GM06990 (cell line): ENCODE data around the gene MAP10.

Experiments used
- DNase-seq: peaks from one replicate; pipeline ENCODE4 v3.0.0-alpha.2; 2011; ENCODE audit not compliant: insufficient read length; ENCODE audit errors: extremely low read depth
- H3K27me3 ChIP-seq: replicated peaks from 2 replicates; pipeline ENCODE4 v1.6.0; 2011; ENCODE audit warnings: low read length; ENCODE audit not compliant: control insufficient read depth, insufficient read depth
- H3K36me3 ChIP-seq: 2 replicates; pipeline ENCODE4 v1.5.1; 2011; ENCODE audit warnings: low read length; ENCODE audit not compliant: control insufficient read depth, insufficient read depth
- H3K4me3 ChIP-seq: replicated peaks from 2 replicates; pipeline ENCODE4 v1.5.1; 2011; ENCODE audit warnings: low read depth, mild to moderate bottlenecking, control low read depth, low read length
- TF ChIP-seq, protein P1 (sequence below): IDR thresholded peaks from 2 replicates; pipeline ENCODE4 v1.5.1; 2011; ENCODE audit warnings: low read length, control low read depth, mild to moderate bottlenecking, inconsistent platforms; ENCODE audit not compliant: insufficient read depth, poor library complexity, severe bottlenecking

Gene MAP10, protein sequence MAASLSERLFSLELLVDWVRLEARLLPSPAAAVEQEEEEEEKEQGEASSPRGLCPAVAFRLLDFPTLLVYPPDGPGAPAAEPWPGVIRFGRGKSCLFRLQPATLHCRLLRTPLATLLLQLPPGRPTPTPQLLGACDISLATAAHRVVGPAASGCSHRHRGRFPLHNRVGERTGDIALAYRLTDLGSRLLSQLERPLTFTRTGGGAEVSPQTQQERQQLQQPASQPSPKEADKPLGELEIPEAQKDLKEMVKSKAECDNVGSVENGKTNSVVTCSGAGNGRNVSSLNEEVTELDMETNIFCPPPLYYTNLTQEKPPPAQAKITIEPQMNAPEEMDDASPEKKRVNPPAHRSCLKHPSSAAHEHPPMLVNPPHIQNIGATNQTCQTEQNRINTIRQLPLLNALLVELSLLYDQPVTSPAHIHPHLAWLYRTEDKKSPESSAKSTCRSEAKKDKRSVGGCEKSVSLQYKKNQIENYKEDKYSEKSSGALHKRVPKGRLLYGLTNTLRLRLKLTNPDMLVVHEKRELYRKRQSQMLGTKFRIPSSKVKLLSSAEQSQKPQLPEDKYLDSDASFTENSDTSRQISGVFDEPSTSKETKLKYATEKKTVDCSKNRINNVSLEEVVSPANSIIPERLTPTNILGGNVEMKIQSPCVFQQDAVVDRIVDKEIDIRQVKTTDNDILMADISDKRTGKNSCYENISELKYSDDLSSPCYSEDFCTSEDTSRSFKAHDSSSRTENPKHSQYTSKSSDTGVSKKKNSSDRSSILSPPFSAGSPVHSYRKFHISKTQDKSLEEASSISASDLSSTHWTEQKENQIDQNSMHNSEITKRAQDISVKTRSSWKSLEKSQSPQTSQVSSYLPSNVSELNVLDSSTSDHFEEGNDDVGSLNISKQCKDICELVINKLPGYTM

DNA sequence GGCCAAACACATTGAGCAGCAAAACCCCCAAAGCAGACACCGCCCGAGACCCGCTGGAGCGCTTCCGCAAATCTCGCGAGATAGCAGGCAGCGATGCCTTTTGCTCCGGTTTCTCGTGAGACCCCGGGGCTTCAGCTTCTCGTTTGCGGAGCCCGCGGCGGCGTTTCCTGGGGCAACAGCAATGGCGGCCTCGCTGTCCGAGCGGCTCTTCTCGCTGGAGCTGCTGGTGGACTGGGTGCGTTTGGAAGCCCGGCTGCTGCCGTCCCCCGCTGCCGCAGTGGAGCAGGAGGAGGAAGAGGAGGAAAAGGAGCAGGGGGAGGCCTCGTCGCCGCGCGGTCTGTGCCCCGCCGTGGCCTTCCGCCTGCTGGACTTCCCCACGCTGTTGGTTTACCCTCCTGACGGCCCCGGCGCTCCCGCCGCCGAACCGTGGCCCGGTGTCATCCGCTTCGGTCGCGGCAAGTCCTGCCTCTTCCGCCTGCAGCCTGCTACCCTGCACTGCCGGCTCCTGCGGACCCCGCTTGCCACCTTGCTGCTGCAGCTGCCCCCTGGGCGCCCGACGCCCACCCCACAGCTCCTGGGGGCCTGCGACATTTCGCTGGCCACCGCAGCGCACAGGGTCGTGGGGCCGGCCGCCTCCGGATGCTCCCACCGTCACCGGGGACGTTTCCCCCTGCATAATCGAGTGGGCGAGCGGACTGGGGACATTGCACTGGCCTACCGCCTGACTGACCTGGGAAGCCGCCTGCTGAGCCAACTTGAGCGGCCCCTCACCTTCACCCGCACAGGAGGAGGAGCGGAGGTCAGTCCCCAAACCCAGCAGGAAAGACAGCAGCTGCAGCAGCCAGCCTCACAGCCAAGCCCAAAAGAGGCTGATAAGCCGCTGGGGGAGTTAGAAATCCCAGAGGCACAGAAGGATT lies at the start of gene MAP10:
TSS of gene MAP10 (plus strand) at position 148 of the 917 bp plus-strand sequence. CDS start at position 182, 34 bp downstream.
- H3K27me3 ChIP-seq: no peaks in the 10 kb centered on the region
- peak within 1 kb of the TSS; percentile 87 for H3K4me3 ChIP-seq
- H3K36me3 ChIP-seq: no peaks in the 10 kb centered on the region
- peak; percentile 86 for DNase-seq
- TF ChIP-seq, protein P1, sequence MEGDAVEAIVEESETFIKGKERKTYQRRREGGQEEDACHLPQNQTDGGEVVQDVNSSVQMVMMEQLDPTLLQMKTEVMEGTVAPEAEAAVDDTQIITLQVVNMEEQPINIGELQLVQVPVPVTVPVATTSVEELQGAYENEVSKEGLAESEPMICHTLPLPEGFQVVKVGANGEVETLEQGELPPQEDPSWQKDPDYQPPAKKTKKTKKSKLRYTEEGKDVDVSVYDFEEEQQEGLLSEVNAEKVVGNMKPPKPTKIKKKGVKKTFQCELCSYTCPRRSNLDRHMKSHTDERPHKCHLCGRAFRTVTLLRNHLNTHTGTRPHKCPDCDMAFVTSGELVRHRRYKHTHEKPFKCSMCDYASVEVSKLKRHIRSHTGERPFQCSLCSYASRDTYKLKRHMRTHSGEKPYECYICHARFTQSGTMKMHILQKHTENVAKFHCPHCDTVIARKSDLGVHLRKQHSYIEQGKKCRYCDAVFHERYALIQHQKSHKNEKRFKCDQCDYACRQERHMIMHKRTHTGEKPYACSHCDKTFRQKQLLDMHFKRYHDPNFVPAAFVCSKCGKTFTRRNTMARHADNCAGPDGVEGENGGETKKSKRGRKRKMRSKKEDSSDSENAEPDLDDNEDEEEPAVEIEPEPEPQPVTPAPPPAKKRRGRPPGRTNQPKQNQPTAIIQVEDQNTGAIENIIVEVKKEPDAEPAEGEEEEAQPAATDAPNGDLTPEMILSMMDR: no peak

DNA sequence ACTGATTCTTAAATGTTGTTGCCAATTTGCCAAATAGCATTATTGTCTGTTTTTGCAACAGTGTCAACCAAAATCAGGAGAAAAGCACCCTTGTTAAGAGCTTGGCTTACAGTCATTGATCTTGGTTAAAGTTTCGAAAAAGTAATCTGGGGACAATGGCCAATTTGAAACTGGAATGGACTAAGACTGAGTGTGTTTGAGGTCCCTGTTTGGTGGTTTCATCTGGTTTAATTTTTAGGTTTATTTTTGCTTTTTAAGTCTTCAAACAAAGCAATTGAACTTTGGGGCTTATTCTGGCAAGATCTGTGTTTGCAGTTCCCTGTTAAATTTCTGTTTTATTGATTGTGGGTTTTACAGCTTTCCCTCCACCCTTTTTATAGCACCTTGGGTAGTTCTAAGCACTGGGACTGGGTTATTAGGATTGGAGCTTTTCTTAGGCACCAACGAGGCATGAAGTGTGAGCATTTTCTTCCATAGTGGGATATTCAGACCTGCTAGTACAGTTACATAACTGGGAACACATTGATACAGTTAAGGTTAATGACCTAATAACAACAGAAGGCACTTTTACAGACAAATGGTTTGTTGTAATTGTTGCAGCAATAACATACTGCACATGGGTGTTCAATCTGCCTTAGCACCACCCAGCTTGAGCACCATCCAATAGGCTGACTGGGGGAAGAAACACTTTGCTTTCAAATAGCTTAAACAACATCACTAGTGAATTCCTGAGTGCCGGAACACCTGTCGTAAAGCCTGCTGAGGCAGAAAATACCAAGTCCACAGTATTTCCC lies 40.6 kb upstream of the MAP10 start:
- TF ChIP-seq, protein P1: no peak
- Histone ChIP-seq H3K36me3 (no peaks in the 10 kb centered on the region), H3K4me3 (no peak overlapping the region), H3K27me3 (no peaks in the 10 kb centered on the region)
- DNase-seq: no peak

DNA sequence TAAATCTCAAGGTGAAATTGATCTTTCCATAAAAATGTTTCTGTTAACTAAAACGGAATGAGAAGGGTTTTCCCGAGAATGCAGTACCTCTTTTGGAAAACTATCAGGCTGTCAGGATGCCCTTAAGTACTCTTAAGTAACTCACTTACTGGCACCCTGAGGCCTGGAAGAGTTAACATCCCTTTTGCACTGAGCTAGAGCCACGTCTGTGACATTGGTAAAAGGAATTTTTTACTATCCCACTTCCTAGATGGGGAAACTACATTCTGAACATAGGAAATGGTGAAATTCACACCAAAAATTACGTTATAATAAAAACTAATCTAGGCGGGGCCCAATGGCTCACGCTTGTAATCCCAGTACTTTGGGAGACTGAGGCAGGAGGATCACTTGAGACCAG lies 39.7 kb upstream of the MAP10 start:
- Histone ChIP-seq H3K36me3 (no peaks in the 10 kb centered on the region), H3K4me3 (no peak overlapping the region), H3K27me3 (no peaks in the 10 kb centered on the region)
- no peak for DNase-seq
- TF ChIP-seq, protein P1: no peak

DNA sequence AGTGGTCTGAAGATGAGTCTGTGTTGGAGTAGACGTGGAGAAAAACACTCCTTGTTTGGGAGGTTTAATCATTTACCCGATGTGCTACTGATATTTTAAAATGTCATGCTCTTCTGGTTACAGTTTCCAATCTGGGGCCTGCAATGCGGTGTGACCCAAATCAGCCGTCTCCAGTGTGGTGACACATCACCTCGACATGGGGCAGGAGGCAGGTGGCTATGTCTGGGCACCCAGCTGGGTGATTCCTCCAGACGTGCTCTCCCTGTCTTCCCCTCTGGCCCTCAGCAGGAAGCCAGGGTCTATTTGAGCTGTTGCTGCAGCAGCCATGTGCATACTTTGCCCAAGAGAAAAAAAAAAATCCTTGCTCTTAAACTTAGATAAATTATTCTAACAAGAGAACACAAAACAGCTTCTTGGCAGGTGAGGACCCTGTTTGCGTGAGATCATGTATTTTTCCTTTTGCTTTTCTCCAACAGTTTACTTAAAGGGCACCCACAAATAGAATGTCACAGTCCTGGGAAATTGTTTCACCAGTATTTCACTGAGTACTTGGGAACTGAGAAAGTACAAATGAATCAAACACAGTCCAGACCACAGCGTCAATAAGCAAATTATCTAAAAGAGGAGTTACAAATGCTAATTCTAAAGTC lies 38.9 kb upstream of the MAP10 start:
- Histone ChIP-seq H3K4me3 (no peak overlapping the region), H3K36me3 (no peaks in the 10 kb centered on the region), H3K27me3 (no peaks in the 10 kb centered on the region)
- TF ChIP-seq, protein P1: no peak
- DNase-seq: no peak
